ENCODE measurements around the gene GPHN.
"Not testable (repeated sequence)": the region's sequence is repeated elsewhere in the genome, so short reads cannot be mapped to it uniquely, and the experiment has no call there.

Gene GPHN

GRCh38 chr14:66502836-66503235, 5.1 kb upstream of the GPHN start:
- DNase-seq (ENCODE audit: low spot score), result not testable (repeated sequence)

- no peak for DNase-seq (ENCODE audit: low spot score)
Measured at GRCh38 chr14:66503532-66503931, 4.4 kb upstream of the GPHN start.

- no peak for DNase-seq (ENCODE audit: low spot score)
Measured at GRCh38 chr14:66507181-66507721, 696 bp upstream of the GPHN start.

GRCh38 chr14:66508547-66508845, 549 bp downstream of the GPHN start:
- no peak for DNase-seq (ENCODE audit: low spot score)

GRCh38 chr14:66508846-66509621, 1.1 kb downstream of the GPHN start:
- DNase-seq (ENCODE audit: low spot score), result peak; percentile 39

GRCh38 chr14:66509874-66510273, 1.9 kb downstream of the GPHN start:
- no peak for DNase-seq (ENCODE audit: low spot score)

GRCh38 chr14:66511849-66512248, 3.9 kb downstream of the GPHN start:
- DNase-seq (ENCODE audit: low spot score), result no peak

GRCh38 chr14:66514213-66514612, 6.3 kb downstream of the GPHN start:
- no peak for DNase-seq (ENCODE audit: low spot score)

- no peak for DNase-seq (ENCODE audit: low spot score)
Measured at GRCh38 chr14:66530526-66530925, 22.6 kb downstream of the GPHN start.

GRCh38 chr14:66539034-66539433, 31.1 kb downstream of the GPHN start:
- no peak for DNase-seq (ENCODE audit: low spot score)

GRCh38 chr14:66540038-66540437, 32.1 kb downstream of the GPHN start:
- no peak for DNase-seq (ENCODE audit: low spot score)

GRCh38 chr14:66541627-66542026, 33.7 kb downstream of the GPHN start:
- no peak for DNase-seq (ENCODE audit: low spot score)

- no peak for DNase-seq (ENCODE audit: low spot score)
Measured at GRCh38 chr14:66543996-66544395, 36.0 kb downstream of the GPHN start.

- DNase-seq (ENCODE audit: low spot score), result not testable (repeated sequence)
Measured at GRCh38 chr14:66545191-66545590, 37.2 kb downstream of the GPHN start.

GRCh38 chr14:66545751-66546150, 37.8 kb downstream of the GPHN start:
- DNase-seq (ENCODE audit: low spot score), result not testable (repeated sequence)

- DNase-seq (ENCODE audit: low spot score), result no peak
Measured at GRCh38 chr14:66563731-66564130, 55.8 kb downstream of the GPHN start.

- no peak for DNase-seq (ENCODE audit: low spot score)
Measured at GRCh38 chr14:66568220-66568619, 60.3 kb downstream of the GPHN start.

- DNase-seq (ENCODE audit: low spot score), result no peak
Measured at GRCh38 chr14:66572826-66573225, 64.9 kb downstream of the GPHN start.

GRCh38 chr14:66575014-66575413, 67.1 kb downstream of the GPHN start:
- no peak for DNase-seq (ENCODE audit: low spot score)

- no peak for DNase-seq (ENCODE audit: low spot score)
Measured at GRCh38 chr14:66575939-66576338, 68.0 kb downstream of the GPHN start.

GRCh38 chr14:66587753-66588152, 79.8 kb downstream of the GPHN start:
- not testable (repeated sequence) for DNase-seq (ENCODE audit: low spot score)

- DNase-seq (ENCODE audit: low spot score), result no peak
Measured at GRCh38 chr14:66595394-66595793, 87.4 kb downstream of the GPHN start.

GRCh38 chr14:66596241-66596985, 88.5 kb downstream of the GPHN start:
- DNase-seq (ENCODE audit: low spot score), result no peak

All from putamen (tissue), 1 donor.